Activated naive CD8-positive, alpha-beta T cell treated with anti-CD3 and anti-CD28 coated beads, Interleukin-2, amount 50 U/mL, for 24 hours (primary cell): ENCODE measurements around the gene PASK.
"Not testable (repeated sequence)": the region's sequence is repeated elsewhere in the genome, so short reads cannot be mapped to it uniquely, and the experiment has no call there.

Experiments
- ATAC-seq: fragments of 150-1000 bp; cut with Tn5 transposase; one replicate; pipeline ENCODE4 v1.10.0; 2021
- DNase-seq: peaks from one replicate; pipeline ENCODE4 v3.0.0; 2021
- H3K27ac Mint-ChIP-seq: one replicate; pipeline ENCODE4 v1.8.0; 2021; ENCODE audit warnings: mild to moderate bottlenecking, mixed read lengths
- H3K27me3 Mint-ChIP-seq: one replicate; pipeline ENCODE4 v1.8.0; 2021; ENCODE audit warnings: mixed read lengths
- H3K36me3 Mint-ChIP-seq: one replicate; pipeline ENCODE4 v1.8.0; 2021; ENCODE audit warnings: low read depth, mixed read lengths
- H3K4me1 Mint-ChIP-seq: one replicate; pipeline ENCODE4 v1.8.0; 2021; ENCODE audit warnings: mixed read lengths
- H3K4me3 Mint-ChIP-seq: one replicate; pipeline ENCODE4 v1.8.0; 2021; ENCODE audit warnings: mild to moderate bottlenecking, moderate library complexity, mixed read lengths
- H3K9me3 Mint-ChIP-seq: one replicate; pipeline ENCODE4 v1.8.0; 2021; ENCODE audit warnings: mixed read lengths

The PASK gene

GRCh38 chr2:241115361-241115760, 33.9 kb downstream of the PASK start:
- no peaks in the 10 kb centered on the region for H3K27me3 Mint-ChIP-seq
- DNase-seq = no peak
- H3K9me3 Mint-ChIP-seq = peaks cover 2% of the 10 kb centered on the region
- ATAC-seq = no peak
- peaks cover 26% of the 10 kb centered on the region for H3K4me1 Mint-ChIP-seq
- no peak overlapping the region for H3K27ac Mint-ChIP-seq
- H3K4me3 Mint-ChIP-seq = no peak overlapping the region
- H3K36me3 Mint-ChIP-seq = peaks cover 27% of the 10 kb centered on the region

GRCh38 chr2:241114836-241115235, 34.4 kb downstream of the PASK start:
- H3K4me3 Mint-ChIP-seq = no peak overlapping the region
- peaks cover 25% of the 10 kb centered on the region for H3K36me3 Mint-ChIP-seq
- no peak overlapping the region for H3K27ac Mint-ChIP-seq
- no peak for DNase-seq
- H3K27me3 Mint-ChIP-seq = no peaks in the 10 kb centered on the region
- peaks cover 29% of the 10 kb centered on the region for H3K4me1 Mint-ChIP-seq
- H3K9me3 Mint-ChIP-seq = no peaks in the 10 kb centered on the region
- ATAC-seq = no peak

GRCh38 chr2:241112592-241112991, 36.7 kb downstream of the PASK start:
- H3K27ac Mint-ChIP-seq = peak overlapping the region; percentile 80
- peaks cover 36% of the 10 kb centered on the region for H3K36me3 Mint-ChIP-seq
- no peaks in the 10 kb centered on the region for H3K27me3 Mint-ChIP-seq
- H3K4me3 Mint-ChIP-seq = peak overlapping the region; percentile 72
- DNase-seq (peak; percentile 48), ATAC-seq (peak; percentile 70)
- peaks cover 49% of the 10 kb centered on the region for H3K4me1 Mint-ChIP-seq
- no peaks in the 10 kb centered on the region for H3K9me3 Mint-ChIP-seq

- DNase-seq (no peak), ATAC-seq (no peak)
- H3K27me3 Mint-ChIP-seq = no peaks in the 10 kb centered on the region
- H3K9me3 Mint-ChIP-seq = no peaks in the 10 kb centered on the region
- peak overlapping the region; percentile 72 for H3K4me3 Mint-ChIP-seq
- H3K27ac Mint-ChIP-seq = peak overlapping the region; percentile 80
- H3K4me1 Mint-ChIP-seq = peaks cover 49% of the 10 kb centered on the region
- H3K36me3 Mint-ChIP-seq = peaks cover 39% of the 10 kb centered on the region
Observed at GRCh38 chr2:241112046-241112445, 37.2 kb downstream of the PASK start.

GRCh38 chr2:241111440-241111805, 37.8 kb downstream of the PASK start:
- Mint-ChIP-seq H3K27me3 (no peaks in the 10 kb centered on the region), H3K4me3 (peak overlapping the region; percentile 72), H3K4me1 (peaks cover 49% of the 10 kb centered on the region), H3K36me3 (peaks cover 33% of the 10 kb centered on the region), H3K9me3 (no peaks in the 10 kb centered on the region), H3K27ac (peak overlapping the region; percentile 80)
- DNase-seq (no peak), ATAC-seq (peak; percentile 10)

- H3K4me1 Mint-ChIP-seq = peaks cover 52% of the 10 kb centered on the region
- H3K36me3 Mint-ChIP-seq = peaks cover 30% of the 10 kb centered on the region
- H3K9me3 Mint-ChIP-seq = no peaks in the 10 kb centered on the region
- peak overlapping the region; percentile 72 for H3K4me3 Mint-ChIP-seq
- H3K27me3 Mint-ChIP-seq = no peaks in the 10 kb centered on the region
- peak; percentile 25 for ATAC-seq
- DNase-seq = no peak
- peak overlapping the region; percentile 80 for H3K27ac Mint-ChIP-seq
Observed at GRCh38 chr2:241110607-241111439, 38.4 kb downstream of the PASK start.

GRCh38 chr2:241110089-241110606, 39.1 kb downstream of the PASK start:
- Mint-ChIP-seq H3K4me1 (peaks cover 52% of the 10 kb centered on the region), H3K36me3 (peaks cover 30% of the 10 kb centered on the region), H3K9me3 (no peaks in the 10 kb centered on the region), H3K27ac (peak overlapping the region; percentile 87), H3K4me3 (peak overlapping the region; percentile 72), H3K27me3 (no peaks in the 10 kb centered on the region)
- DNase-seq (no peak), ATAC-seq (no peak)

GRCh38 chr2:241109210-241110088, 39.8 kb downstream of the PASK start:
- Mint-ChIP-seq H3K36me3 (peaks cover 30% of the 10 kb centered on the region), H3K4me3 (peak overlapping the region; percentile 72), H3K27ac (peak overlapping the region; percentile 87), H3K4me1 (peaks cover 52% of the 10 kb centered on the region), H3K9me3 (no peaks in the 10 kb centered on the region), H3K27me3 (no peaks in the 10 kb centered on the region)
- no peak for DNase-seq
- ATAC-seq = peak; percentile 23

- Mint-ChIP-seq H3K27me3 (no peaks in the 10 kb centered on the region), H3K4me3 (peak overlapping the region; percentile 70), H3K36me3 (peaks cover 28% of the 10 kb centered on the region), H3K9me3 (no peaks in the 10 kb centered on the region), H3K27ac (peak overlapping the region; percentile 87), H3K4me1 (peaks cover 57% of the 10 kb centered on the region)
- no peak for DNase-seq
- ATAC-seq = no peak
Observed at GRCh38 chr2:241108271-241109209, 40.7 kb downstream of the PASK start.

GRCh38 chr2:241107031-241107783, 42.1 kb downstream of the PASK start:
- Mint-ChIP-seq H3K27me3 (no peaks in the 10 kb centered on the region), H3K4me3 (no peak overlapping the region), H3K27ac (peak overlapping the region; percentile 67), H3K9me3 (no peaks in the 10 kb centered on the region), H3K36me3 (peaks cover 26% of the 10 kb centered on the region), H3K4me1 (peaks cover 57% of the 10 kb centered on the region)
- ATAC-seq (no peak), DNase-seq (no peak)

GRCh38 chr2:241105641-241106040, 43.6 kb downstream of the PASK start:
- no peak for DNase-seq
- Mint-ChIP-seq H3K27me3 (no peaks in the 10 kb centered on the region), H3K27ac (no peak overlapping the region), H3K4me3 (no peak overlapping the region), H3K36me3 (peaks cover 17% of the 10 kb centered on the region), H3K9me3 (no peaks in the 10 kb centered on the region), H3K4me1 (peaks cover 44% of the 10 kb centered on the region)
- no peak for ATAC-seq

GRCh38 chr2:241104611-241105010, 44.7 kb downstream of the PASK start:
- H3K4me3 Mint-ChIP-seq, DNase-seq, ATAC-seq, H3K27ac Mint-ChIP-seq, H3K27me3 Mint-ChIP-seq, H3K9me3 Mint-ChIP-seq: not testable (repeated sequence)
- Mint-ChIP-seq H3K36me3 (peaks cover 21% of the 10 kb centered on the region), H3K4me1 (peaks cover 45% of the 10 kb centered on the region)

GRCh38 chr2:241103176-241103595, 46.1 kb downstream of the PASK start:
- peak overlapping the region; percentile 97 for H3K4me3 Mint-ChIP-seq
- peaks cover 21% of the 10 kb centered on the region for H3K36me3 Mint-ChIP-seq
- peaks cover 43% of the 10 kb centered on the region for H3K4me1 Mint-ChIP-seq
- no peaks in the 10 kb centered on the region for H3K9me3 Mint-ChIP-seq
- DNase-seq (no peak), ATAC-seq (no peak)
- peak overlapping the region; percentile 98 for H3K27ac Mint-ChIP-seq
- H3K27me3 Mint-ChIP-seq = no peaks in the 10 kb centered on the region
